GM19452 (cell line): ENCODE measurements around the gene NHS.

Experiments
- ATAC-seq: cut with Tn5 transposase; IDR thresholded peaks from one replicate; pipeline ENCODE4 v1.9.1; 2021; ENCODE audit not compliant: unreplicated experiment

Gene NHS

DNA sequence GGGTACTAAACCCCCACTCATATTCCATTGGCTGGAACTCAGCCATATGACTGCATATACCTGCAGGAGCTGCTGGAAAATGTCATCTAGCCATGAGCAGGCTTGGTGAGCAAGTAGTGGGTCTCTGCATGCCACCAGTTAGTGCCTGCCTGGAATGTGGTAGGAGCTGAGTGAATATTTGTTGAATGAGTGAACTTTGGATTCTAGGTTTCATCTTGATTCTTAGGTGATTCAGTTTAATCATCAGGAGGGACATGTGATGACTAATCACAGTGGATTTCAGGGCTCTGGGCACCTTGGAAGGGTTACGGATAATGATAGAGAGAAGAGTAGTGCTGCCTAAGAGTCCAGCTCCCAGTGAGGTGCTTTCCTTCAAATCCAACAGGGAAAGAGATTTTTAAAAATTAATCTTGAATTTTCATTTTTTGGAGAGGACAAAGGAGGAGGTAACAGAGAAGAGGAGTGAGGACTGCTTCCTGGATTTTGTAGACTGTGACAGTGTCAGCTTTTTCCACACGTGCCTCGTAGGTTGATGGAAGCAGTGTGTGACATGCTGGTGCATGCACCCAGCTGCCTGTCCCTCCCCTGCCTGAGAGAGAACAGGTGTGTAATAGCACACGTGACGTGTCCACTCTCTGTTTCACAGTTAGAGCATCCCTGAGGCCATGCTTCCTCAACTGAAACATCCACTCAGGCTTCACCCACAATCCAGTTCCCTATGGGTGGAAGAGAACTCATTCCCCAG, 30.4 kb downstream of the NHS start:
- ATAC-seq, result no peak

DNA sequence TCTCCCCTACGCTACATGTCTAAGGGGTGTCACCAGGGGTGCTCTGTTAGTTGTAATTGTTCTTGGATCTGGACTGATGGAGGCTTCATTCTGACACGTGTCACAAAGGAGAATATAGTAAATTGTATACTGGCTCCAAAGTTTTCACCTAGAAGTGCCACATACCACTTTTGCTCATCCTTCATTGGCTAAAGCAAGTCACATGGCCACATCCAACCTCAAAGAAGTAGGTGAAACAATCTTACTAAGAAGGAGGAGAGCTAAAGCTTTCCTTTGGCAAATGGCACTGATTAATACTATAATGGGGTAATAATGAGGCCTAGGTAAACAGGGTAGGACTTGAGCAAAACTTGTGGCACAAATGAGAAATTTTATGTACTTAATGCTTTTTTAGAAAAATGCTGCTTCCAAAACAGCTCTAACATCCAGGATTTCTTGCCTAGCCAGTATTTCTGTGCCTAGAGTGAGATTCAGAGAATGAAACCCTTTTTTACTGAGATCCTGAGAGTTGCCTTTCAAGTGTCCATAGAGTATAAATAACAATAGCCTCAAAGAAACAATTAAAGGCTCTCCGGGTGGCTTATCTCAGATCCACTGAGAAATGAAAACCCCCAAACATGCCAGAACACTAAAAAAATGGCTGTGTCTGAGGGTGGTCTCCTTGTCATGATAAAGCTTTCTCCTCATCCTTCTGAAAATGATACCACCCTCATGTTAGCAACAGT, 34.7 kb downstream of the NHS start:
- ATAC-seq, result no peak

DNA sequence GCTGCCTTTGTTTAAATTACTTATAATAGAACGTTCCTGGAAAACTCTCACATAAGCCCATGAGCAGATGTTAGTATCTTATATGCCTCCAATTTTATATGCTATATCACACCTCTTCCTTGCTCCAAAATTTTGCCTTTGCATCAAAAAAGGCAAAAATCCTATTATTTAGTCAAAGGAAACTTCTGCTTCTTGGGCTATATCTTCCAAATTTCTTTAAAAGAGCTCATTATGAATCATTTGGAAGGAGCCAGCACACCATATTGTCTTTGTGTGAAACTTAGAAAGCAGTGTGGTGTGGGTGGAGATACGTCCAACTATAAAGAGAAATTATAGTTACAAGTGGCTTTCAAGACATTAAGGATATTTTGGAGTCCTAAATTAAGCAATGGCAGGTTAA, 35.7 kb downstream of the NHS start:
- no peak for ATAC-seq

DNA sequence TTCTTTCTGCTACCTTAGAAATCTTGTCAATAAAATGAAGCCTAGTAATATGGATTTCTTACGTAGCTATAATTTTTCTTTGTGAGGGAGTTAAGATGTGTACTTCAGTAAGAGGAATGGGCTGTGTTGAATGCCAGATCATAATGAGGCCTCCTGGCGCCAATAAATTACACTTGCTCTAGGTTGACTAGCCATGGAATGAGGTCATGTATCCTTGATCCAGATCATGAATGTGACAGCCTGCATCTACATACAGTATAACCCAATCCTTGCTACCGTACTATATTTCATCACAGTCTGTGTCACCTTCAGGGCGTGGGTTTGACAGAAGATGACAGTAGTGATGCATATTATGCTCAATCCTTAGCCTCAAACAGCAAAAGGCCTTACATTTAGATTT, 36.2 kb downstream of the NHS start:
- ATAC-seq, result no peak

DNA sequence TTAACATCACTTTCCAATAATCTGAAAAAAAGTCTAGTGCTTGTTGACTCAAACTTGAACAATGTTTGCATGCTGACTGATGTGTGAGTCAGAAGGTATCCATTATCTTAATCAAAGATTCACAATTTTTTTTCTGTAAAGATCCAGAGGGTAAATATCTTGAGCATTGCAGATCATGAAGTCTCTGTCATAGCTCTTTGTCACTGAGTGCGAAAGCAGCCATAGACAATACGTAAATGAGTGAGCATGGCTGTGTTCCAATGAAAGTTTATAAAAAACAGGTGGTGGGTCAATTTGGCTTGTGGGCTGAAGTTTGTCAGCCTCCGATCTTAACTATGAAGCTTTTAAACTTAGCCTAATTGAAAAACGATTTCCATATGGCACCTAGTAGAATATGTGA, 37.7 kb downstream of the NHS start:
- no peak for ATAC-seq

DNA sequence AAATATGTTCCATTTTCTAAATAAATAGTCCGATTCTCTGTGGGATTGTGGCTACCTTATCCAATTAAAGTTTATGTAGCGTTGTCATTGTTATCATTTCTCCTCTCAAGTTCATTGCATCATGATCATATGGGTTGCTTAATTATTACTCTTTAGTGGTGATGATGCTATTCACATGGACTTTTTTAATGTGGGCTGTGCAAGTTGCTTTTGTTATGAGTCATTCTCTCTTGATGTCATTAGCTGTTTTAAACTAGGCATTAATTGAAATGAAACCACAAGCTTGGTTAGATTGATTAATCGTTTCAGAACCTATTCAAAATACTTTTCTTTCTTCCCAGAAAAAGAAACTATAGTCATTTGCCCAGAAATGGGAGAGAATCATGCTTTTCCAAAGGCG, 38.2 kb downstream of the NHS start:
- no peak for ATAC-seq

DNA sequence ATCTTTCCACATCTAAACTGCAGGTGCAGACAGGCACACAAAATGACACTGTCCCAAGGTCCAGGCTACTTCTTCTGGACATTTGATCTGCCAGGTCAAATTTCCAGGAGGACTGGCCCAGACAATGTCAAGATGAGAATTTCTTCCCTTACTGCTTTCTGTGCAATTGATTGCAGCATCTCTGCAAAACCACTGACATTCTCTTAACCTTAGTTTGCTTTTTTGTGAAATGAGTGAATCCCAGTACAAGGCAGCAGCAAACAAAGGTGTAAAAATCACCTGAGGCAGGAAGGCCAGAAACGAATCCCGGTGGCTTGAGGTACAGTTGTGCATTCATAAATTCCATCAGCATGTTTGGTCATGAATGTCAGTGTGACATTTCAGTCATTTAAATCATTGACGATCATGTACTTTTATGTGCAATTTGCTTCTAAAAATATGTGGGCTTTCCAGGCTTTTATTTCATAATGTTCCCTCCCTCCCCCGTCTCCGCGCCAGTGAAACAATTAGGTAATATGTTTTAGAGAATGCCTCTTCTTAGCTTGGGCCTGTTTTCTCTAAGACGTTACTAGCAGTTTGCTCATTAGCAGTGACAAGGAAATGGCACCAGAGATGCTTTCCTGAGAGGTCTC, 39.1 kb downstream of the NHS start:
- ATAC-seq, result no peak

DNA sequence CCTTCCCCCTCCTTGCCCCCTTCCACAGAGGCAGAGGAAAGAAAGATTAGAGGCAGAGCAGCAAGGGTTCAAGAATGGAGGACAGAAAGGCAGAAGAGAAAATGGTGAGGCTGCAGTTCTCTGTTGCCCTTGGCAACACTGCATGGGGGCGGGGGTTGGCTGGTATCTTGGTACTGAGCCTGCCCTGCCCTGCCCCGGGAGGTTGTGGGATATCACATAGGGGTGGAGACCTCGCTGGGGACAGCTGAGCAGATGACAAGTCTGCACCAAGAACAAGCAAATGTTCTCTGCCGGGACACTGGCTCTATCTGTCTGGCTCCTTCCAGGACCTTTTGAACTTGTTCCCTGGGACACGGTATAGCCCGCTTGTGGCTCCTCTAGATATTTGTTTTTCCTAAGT, 39.8 kb downstream of the NHS start:
- no peak for ATAC-seq

DNA sequence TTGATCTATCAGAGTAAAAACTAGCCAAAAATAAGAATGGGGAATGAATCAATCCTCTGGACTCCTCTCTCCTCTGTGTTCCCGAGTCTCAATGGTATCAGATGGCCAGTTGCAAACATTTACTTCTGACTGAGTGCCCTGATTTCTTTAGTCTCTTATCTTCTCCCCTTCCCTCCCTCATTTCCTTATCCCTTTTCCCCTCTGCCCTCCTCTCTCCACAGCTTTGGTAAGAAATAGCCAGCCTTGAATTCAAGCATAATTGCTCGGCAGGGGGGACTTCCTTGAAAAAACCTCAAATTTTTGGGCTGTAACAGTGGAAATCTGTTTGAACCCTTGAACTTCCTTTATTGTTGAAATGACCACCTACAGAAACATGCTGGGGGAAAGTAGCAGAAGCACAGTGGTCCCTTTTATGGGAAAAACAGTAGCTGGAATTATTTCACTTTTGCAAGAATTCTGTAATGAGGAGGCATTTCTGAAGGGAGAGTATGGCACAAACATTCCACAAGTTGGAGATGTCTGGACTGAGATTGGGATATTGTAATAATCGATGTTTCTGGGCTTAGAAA, 40.3 kb downstream of the NHS start:
- ATAC-seq, result no peak

DNA sequence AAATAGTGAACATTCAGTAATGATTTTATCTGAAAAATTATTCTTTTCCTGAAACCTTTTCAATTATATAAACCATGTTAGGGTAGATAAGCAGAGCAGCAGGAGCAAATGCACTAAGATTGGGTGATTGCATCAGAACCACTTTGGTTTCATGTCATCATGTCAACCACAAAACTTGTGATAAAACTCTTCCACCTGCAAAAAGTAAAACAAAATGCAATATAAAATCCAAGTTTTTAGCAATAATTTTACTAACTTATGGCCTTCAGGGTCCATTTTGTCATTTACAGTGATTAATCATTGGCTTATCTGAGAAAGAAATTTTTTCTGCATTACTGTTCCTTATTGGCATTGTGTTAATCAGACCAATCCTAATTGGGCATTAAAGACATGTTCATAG, 42.4 kb downstream of the NHS start:
- ATAC-seq, result no peak

DNA sequence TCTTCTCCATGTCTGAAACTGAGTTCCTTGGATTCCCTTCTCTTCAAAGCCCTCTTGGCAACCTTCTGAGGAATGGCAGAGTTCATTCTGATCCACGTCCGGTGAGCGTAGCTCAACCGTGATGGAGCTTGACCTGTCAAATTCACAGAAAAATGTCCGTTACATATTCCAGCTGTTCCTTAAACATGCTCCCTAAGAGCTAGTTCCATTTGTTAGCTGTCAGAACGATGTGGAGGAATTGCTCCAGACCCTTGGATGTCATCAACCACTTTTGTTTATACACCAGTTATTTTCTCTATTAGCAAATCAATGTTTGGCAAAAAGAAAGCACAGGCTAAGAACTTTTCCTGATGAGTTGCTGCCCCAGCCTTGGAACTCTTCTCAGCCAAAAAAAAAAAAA, 50.1 kb downstream of the NHS start:
- no peak for ATAC-seq

DNA sequence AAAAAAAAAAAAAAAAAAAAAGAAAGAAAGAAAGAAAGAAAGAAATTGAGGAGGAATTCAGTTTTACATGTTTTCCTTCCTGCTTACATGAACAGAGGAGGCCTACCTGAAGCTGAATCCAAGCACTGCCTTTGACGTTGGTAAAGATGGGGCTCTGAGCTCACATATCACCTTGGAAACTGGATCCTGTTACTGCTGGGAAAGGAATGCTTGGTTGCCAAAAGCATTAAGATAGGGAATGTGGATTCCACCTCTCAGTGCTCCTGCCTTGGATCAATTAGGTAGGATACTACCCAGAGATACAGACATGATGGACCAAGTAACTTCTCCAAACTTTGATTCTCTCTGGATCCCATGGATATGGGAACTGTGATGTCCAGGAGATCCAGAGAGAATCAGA, 50.6 kb downstream of the NHS start:
- no peak for ATAC-seq

DNA sequence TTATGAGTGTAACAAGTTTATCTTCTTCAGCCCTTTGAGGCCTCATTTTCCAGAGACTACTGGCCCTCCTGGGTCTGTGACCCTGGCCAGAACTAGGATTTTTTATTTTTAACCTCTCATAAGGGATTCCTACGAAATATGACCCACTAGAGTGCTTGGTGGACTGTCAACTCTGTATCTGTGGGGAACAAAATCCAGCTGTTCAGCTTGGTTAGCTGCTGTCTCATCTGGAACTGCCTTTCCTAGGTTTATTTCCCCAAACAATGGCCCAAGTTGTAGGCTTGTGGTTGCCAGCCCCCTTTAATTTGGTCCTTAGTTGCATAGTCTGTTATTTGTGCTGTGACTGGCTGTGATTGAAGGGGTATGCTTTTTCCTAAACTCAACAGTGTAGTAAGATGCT, 56.2 kb downstream of the NHS start:
- ATAC-seq, result no peak

DNA sequence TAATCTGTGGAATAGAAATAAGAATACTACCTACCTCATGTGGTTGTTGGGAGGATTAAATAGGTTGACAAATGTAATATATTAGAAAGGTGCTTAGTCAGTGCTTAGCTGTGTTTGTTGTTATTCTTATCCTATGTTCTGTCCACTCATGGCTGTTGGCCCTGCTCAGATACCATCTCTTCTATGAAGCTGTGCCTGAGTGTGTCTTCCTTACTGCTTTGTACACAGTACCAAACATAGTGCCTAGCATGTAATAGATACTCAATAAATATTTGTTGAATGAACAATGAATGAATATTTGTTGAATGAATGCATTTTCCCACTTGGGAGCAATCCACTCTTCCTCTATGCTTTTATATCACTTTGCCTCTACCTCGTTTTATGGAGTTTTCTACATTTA, 57.2 kb downstream of the NHS start:
- no peak for ATAC-seq

DNA sequence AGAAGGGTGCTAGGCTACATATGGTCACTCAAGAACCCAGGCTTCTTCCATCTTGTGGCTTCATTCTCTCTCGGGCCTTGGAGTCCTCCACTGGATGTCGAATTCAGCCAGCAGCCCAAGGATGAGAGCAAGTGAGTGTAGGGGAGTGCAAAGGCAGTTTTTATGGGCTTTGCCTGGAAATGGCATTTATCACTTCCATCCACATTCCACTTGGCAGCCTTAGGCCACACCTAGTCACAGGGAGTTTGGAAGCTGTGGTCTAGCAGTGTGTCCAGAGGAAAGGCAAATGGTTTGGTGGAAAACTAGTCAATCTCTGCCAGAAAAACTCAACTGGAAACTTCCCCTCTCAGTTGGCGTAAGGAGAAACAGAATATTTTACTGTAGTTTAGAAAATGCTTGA, 59.0 kb downstream of the NHS start:
- no peak for ATAC-seq

DNA sequence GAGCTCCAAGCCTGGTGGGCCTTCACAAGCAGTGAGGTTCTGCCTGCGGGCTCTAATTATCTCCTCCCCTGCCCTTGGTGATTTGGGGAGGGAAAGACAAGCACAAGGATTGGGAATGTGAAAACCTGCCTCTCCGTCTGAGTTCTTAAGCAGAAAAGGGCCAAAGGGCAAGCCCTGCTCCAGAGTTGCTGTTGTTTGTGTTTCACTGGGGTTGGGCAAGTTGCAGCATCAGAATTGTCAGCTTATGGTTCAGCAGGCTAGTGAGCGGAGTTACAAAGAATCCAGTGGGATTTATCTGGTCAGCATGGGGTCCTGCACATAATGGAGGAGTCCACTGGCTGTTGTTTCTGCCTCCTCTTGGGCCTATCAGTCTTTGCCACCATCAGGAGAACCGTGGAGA, 60.5 kb downstream of the NHS start:
- no peak for ATAC-seq

DNA sequence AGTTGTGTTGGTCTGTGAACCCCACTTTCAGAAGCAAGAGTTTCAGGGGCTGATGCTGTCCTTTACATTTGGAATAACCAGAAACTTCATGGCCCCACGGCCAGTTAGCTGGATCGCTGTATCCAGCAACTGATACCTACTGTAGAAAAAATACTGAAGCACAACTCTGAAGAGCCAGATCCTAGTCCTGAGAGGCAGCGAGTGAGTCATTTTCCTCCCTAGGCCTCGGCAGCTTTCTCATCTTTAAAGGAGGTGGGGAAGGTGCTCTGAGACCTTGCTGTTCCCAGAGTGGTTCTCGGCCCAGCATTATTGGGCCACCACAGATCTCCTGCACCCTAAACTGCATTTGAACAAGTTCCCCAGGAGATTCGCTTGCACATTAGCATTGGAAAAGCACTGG, 63.2 kb downstream of the NHS start:
- no peak for ATAC-seq

DNA sequence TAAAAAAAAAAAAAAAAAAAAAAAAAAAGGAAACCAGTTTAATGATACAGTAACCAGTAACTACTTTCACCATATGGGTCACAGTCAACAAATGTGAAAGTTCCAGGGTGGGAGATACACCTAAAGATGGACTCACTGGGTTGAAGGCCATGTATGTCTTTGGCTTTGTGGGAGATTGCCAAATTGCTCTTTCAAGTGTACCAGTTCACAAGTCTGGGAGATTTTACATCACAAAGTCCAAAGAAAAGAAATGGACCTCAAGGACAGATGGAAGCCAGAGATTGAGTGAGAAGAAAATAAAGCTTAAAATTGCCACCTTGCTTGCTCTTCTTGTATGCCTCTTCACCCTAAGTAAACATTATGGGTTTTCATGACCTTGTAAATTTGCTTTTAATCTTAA, 65.3 kb downstream of the NHS start:
- no peak for ATAC-seq

DNA sequence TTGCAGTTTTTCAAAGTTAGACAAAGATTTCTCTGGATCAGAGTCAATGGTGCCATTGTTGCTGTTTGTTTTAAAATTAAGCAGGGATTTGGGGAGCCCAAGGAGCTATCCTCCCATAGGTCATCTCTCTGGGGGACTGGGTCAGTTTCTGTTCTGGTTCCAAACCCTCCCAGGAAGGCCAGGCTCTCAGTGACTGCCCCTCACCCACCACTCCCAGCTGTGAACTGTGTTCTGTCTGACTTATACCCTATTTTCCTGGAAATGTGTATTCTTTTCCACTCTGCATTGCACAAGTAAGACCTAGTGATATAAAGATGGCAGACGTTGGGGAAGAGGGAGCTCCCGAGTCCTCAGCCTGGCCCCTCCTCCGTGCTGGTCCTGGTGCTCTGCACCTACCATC, 65.8 kb downstream of the NHS start:
- ATAC-seq, result no peak

DNA sequence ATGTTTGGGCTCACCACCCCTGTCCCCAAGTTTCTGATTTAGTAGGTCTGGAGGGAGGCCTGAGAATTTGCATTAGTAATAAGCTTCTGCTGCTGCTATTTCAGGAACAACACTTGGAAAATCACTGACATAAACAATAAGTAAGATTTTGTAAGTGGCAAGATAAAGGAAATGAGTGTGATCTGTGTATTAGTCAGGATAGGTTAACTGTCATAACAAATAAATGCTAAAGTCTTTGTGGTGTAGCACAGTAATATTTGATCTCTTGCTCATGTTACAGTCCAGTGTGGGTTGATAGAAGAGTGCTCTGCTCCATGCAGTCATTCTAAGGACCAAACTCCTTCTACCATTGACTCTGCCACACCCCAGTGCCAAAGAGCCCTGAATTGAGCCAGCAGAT, 67.0 kb downstream of the NHS start:
- no peak for ATAC-seq

DNA sequence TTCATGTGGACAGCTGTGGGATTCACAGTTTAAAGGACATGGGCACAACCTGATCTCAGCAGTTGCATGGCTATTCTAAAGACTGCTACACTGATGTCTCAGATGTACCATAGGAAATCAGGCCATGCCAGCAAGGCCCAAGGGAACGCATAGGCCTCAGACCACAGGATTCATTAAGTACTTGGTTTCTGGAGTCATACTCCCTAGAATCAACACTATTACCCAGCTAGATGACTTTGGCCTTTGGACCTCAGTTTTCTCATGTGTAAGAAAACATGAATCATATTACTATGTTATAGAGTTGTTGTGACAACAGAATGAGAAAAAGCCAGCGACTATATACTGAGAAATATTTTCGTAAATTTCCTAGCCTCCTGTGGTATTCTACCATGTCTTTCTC, 67.9 kb downstream of the NHS start:
- ATAC-seq, result no peak

DNA sequence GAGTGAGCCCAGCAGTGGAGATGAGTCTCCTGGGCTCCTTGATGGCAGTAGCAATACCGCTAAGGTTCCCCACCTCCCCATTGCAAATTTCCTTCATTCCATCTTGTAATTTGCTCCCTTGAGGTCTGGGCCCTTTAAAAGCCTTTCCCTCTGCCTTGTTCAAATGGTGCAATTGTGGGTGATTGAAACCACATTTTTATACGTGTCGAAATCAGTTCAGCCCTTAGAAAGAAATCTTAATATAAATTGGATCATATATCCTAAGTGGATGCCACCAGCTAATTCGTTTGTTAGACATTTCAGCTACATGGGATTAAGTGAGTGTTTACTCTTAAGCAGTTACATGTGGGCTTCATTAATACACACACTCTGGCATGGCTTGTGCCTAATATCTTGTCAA, 68.6 kb downstream of the NHS start:
- no peak for ATAC-seq
